MG63 (cell line): ENCODE measurements around the gene ARX. TPM values are rescaled to one million over a fixed set of nuclear protein-coding genes. Genes with fewer than 3 reads are reported as not detected.
A peak's percentile ranks its signal among the peaks of the same experiment; 100 is the strongest.

ENCODE experiments used
- DNase-seq: peaks from one replicate; pipeline ENCODE4 v3.0.0-alpha.2; 2020
- H3K27me3 ChIP-seq: fragments of 250-450 bp; sonication (Bioruptor Pico); 2 replicates; pipeline ENCODE4 v1.5.1; 2020; ENCODE audit warnings: mild to moderate bottlenecking, moderate library complexity
- H3K36me3 ChIP-seq: fragments of 250-450 bp; sonication (Bioruptor Pico); 2 replicates; pipeline ENCODE4 v1.5.1; 2020; ENCODE audit warnings: mild to moderate bottlenecking, moderate library complexity
- H3K4me3 ChIP-seq: fragments of 250-450 bp; sonication (Bioruptor Pico); 2 replicates; pipeline ENCODE4 v1.5.1; 2020; ENCODE audit warnings: mild to moderate bottlenecking, moderate library complexity
- H3K9me3 ChIP-seq: fragments of 250-450 bp; sonication (Bioruptor Pico); 2 replicates; pipeline ENCODE4 v1.5.1; 2020; ENCODE audit warnings: mild to moderate bottlenecking, moderate library complexity
- total RNA-seq: library from RNA; depleted of rRNA; stranded (reverse); fragments of >200 nt; shearing (Covaris generic); gene quantifications from 2 replicates; pipeline ENCODE4 v1.2.3, GENCODE V29; 2014; ENCODE audit warnings: low replicate concordance

ARX gene
- total RNA-seq, 1 experiment from 2014 or later, result not detected

- no peaks in the 10 kb centered on the region for H3K9me3 ChIP-seq
- no peaks in the 10 kb centered on the region for H3K36me3 ChIP-seq
- H3K4me3 ChIP-seq, result no peak overlapping the region
- peaks cover 12% of the 10 kb centered on the region; the same call in 1 of the 2 replicates for H3K27me3 ChIP-seq
- DNase-seq, result no peak
Observed at GRCh38 chrX:25006586-25007058, 9.1 kb downstream of the ARX start.

GRCh38 chrX:25005382-25006185, 10.2 kb downstream of the ARX start:
- no peaks in the 10 kb centered on the region for H3K9me3 ChIP-seq
- no peak for DNase-seq
- peaks cover 12% of the 10 kb centered on the region; the same call in 1 of the 2 replicates for H3K27me3 ChIP-seq
- H3K4me3 ChIP-seq, result no peak overlapping the region
- H3K36me3 ChIP-seq, result no peaks in the 10 kb centered on the region

GRCh38 chrX:25005034-25005381, 10.8 kb downstream of the ARX start:
- Histone ChIP-seq H3K27me3 (peaks cover 12% of the 10 kb centered on the region; the same call in 1 of the 2 replicates), H3K4me3 (no peak overlapping the region; the same call in 1 of the 2 replicates), H3K36me3 (no peaks in the 10 kb centered on the region), H3K9me3 (no peaks in the 10 kb centered on the region)
- no peak for DNase-seq

GRCh38 chrX:25004485-25005032, 11.2 kb downstream of the ARX start:
- Histone ChIP-seq H3K4me3 (peak overlapping the region; percentile 17; the same call in 1 of the 2 replicates), H3K9me3 (no peaks in the 10 kb centered on the region), H3K36me3 (no peaks in the 10 kb centered on the region), H3K27me3 (peaks cover 12% of the 10 kb centered on the region; the same call in 1 of the 2 replicates)
- DNase-seq, result no peak

GRCh38 chrX:25004040-25004439, 11.7 kb downstream of the ARX start:
- Histone ChIP-seq H3K27me3 (peaks cover 12% of the 10 kb centered on the region; the same call in 1 of the 2 replicates), H3K4me3 (no peak overlapping the region)

GRCh38 chrX:25003066-25003849, 12.5 kb downstream of the ARX start:
- no peak for DNase-seq
- peaks cover 12% of the 10 kb centered on the region; the same call in 1 of the 2 replicates for H3K27me3 ChIP-seq
- H3K36me3 ChIP-seq, result no peaks in the 10 kb centered on the region
- no peaks in the 10 kb centered on the region for H3K9me3 ChIP-seq
- no peak overlapping the region for H3K4me3 ChIP-seq

More at GRCh38 chrX:25004040-25004439, 11.7 kb downstream of the ARX start:
- no peak for DNase-seq
- Histone ChIP-seq H3K9me3 (no peaks in the 10 kb centered on the region), H3K36me3 (no peaks in the 10 kb centered on the region)

GRCh38 chrX:25002661-25003020, 13.1 kb downstream of the ARX start:
- no peak overlapping the region for H3K4me3 ChIP-seq
- no peak for DNase-seq
- no peaks in the 10 kb centered on the region for H3K9me3 ChIP-seq
- no peaks in the 10 kb centered on the region for H3K36me3 ChIP-seq
- H3K27me3 ChIP-seq, result peaks cover 12% of the 10 kb centered on the region; the same call in 1 of the 2 replicates

- H3K9me3 ChIP-seq, result no peaks in the 10 kb centered on the region
- no peak overlapping the region for H3K4me3 ChIP-seq
- DNase-seq, result no peak
Observed at GRCh38 chrX:25001808-25002660, 13.7 kb downstream of the ARX start.

GRCh38 chrX:24999511-24999910, 16.3 kb downstream of the ARX start:
- no peaks in the 10 kb centered on the region for H3K9me3 ChIP-seq
- no peak overlapping the region for H3K4me3 ChIP-seq
- DNase-seq, result no peak
- no peaks in the 10 kb centered on the region; the same call in 1 of the 2 replicates for H3K27me3 ChIP-seq
- H3K36me3 ChIP-seq, result no peaks in the 10 kb centered on the region

More at GRCh38 chrX:25001808-25002660, 13.7 kb downstream of the ARX start:
- Histone ChIP-seq H3K36me3 (no peaks in the 10 kb centered on the region), H3K27me3 (peaks cover 7% of the 10 kb centered on the region; the same call in 1 of the 2 replicates)

GRCh38 chrX:24996096-24996709, 19.6 kb downstream of the ARX start:
- H3K4me3 ChIP-seq, result no peak overlapping the region
- no peaks in the 10 kb centered on the region for H3K9me3 ChIP-seq
- no peak for DNase-seq
- H3K27me3 ChIP-seq, result no peaks in the 10 kb centered on the region
- H3K36me3 ChIP-seq, result no peaks in the 10 kb centered on the region

- Histone ChIP-seq H3K4me3 (no peak overlapping the region), H3K36me3 (no peaks in the 10 kb centered on the region), H3K9me3 (no peaks in the 10 kb centered on the region), H3K27me3 (no peaks in the 10 kb centered on the region)
- no peak for DNase-seq
Observed at GRCh38 chrX:24993879-24994278, 21.9 kb downstream of the ARX start.

GRCh38 chrX:24990535-24990934, 25.2 kb downstream of the ARX start:
- H3K4me3 ChIP-seq, result no peak overlapping the region

GRCh38 chrX:24988314-24988713, 27.5 kb downstream of the ARX start:
- Histone ChIP-seq H3K36me3 (no peaks in the 10 kb centered on the region), H3K9me3 (no peaks in the 10 kb centered on the region), H3K27me3 (no peaks in the 10 kb centered on the region), H3K4me3 (no peak overlapping the region)
- DNase-seq, result no peak

More at GRCh38 chrX:24990535-24990934, 25.2 kb downstream of the ARX start:
- Histone ChIP-seq H3K9me3 (no peaks in the 10 kb centered on the region), H3K36me3 (no peaks in the 10 kb centered on the region), H3K27me3 (no peaks in the 10 kb centered on the region)
- no peak for DNase-seq

GRCh38 chrX:24987731-24988130, 28.0 kb downstream of the ARX start:
- H3K36me3 ChIP-seq, result no peaks in the 10 kb centered on the region
- no peak overlapping the region for H3K4me3 ChIP-seq
- H3K9me3 ChIP-seq, result no peaks in the 10 kb centered on the region
- DNase-seq, result no peak
- H3K27me3 ChIP-seq, result no peaks in the 10 kb centered on the region

- H3K27me3 ChIP-seq, result no peaks in the 10 kb centered on the region
- no peak for DNase-seq
- no peak overlapping the region for H3K4me3 ChIP-seq
- H3K9me3 ChIP-seq, result no peaks in the 10 kb centered on the region
- no peaks in the 10 kb centered on the region for H3K36me3 ChIP-seq
Observed at GRCh38 chrX:24985120-24985519, 30.6 kb downstream of the ARX start.

- Histone ChIP-seq H3K27me3 (no peaks in the 10 kb centered on the region), H3K9me3 (no peaks in the 10 kb centered on the region), H3K36me3 (no peaks in the 10 kb centered on the region), H3K4me3 (no peak overlapping the region)
- DNase-seq, result no peak
Observed at GRCh38 chrX:24983931-24984330, 31.8 kb downstream of the ARX start.
